AG04449 (cell line): ENCODE data around the gene TOX2.

Experiments used
- CTCF ChIA-PET: fragments of 350-600 bp; formaldehyde crosslinking; extraction: SDS; loops from one replicate; lab custom pipeline; 2021; ENCODE audit warnings: antibody characterized with exemption; lab: Yijun Ruan, JAX
- POLR2A ChIA-PET: fragments of 400-600, 350-600 bp; formaldehyde crosslinking; extraction: SDS; loops from one replicate; lab custom pipeline; 2020; ENCODE audit warnings: antibody characterized with exemption, inconsistent platforms; lab: Yijun Ruan, JAX
- DNase-seq: peaks from one replicate; pipeline ENCODE4 v3.0.0-alpha.2; 2010; ENCODE audit warnings: low read depth, low spot score
- H3K4me3 ChIP-seq: 2 replicates; pipeline ENCODE4 v1.5.1; 2011; ENCODE audit warnings: low read depth, mild to moderate bottlenecking, control low read depth, low read length
- CTCF ChIP-seq: IDR thresholded peaks from one replicate; pipeline ENCODE4 v1.5.1; 2011; ENCODE audit warnings: mild to moderate bottlenecking, moderate library complexity, low read length, control low read depth, inconsistent platforms; ENCODE audit not compliant: insufficient read depth; ENCODE audit errors: missing control alignments

Gene TOX2

GRCh38 chr20:44022464-44022863, 107.8 kb downstream of the TOX2 start:
- no peak overlapping the region for H3K4me3 ChIP-seq
- ChIA-PET POLR2A (no interaction called here), CTCF (no interaction called here)
- no peak for DNase-seq
- no peak for TF ChIP-seq CTCF

GRCh38 chr20:44023515-44024371, 109.1 kb downstream of the TOX2 start:
- ChIA-PET CTCF (no interaction called here), POLR2A (no interaction called here)
- no peak for TF ChIP-seq CTCF
- no peak for DNase-seq
- no peak overlapping the region for H3K4me3 ChIP-seq

GRCh38 chr20:44024820-44025580, 110.3 kb downstream of the TOX2 start:
- ChIA-PET POLR2A (no interaction called here), CTCF (no interaction called here)
- DNase-seq, result no peak
- no peak for TF ChIP-seq CTCF
- H3K4me3 ChIP-seq, result no peak overlapping the region

- H3K4me3 ChIP-seq, result no peak overlapping the region
- ChIA-PET CTCF (no interaction called here), POLR2A (no interaction called here)
- DNase-seq, result no peak
- TF ChIP-seq CTCF, result no peak
Measured at GRCh38 chr20:44025756-44026155, 111.1 kb downstream of the TOX2 start.

- TF ChIP-seq CTCF, result no peak
- POLR2A ChIA-PET, result no interaction called here
- CTCF ChIA-PET, result interaction anchor here (1.0 to 1.7 kb wide), 2 partner anchors 54 to 489 kb away, joined by 3 read pairs; no protein-coding TSS in a partner anchor
- no peak overlapping the region for H3K4me3 ChIP-seq
- DNase-seq, result no peak
Measured at GRCh38 chr20:44026647-44027342, 112.1 kb downstream of the TOX2 start.
